ENCODE results near the gene MEI1. TPM values are rescaled to one million over a fixed set of nuclear protein-coding genes. Genes with fewer than 3 reads are reported as not detected.

The MEI1 gene
- total and polyA plus RNA-seq, 2 donors (not counting 1 experiment from before 2014, with no cell fraction given), result 50.1 to 64.8 TPM

- CTCF ChIA-PET, result interaction anchor here (0.7 to 3.1 kb wide), 8 partner anchors 83 to 130 kb away, joined by 3 to 27 read pairs (median 5); partner anchors contain the start of genes CENPM and MEI1
- Histone ChIP-seq H4K20me1 (ENCODE audit: control insufficient read depth, insufficient read depth, low read length, poor library complexity, severe bottlenecking) (no peaks in the 10 kb centered on the region), H3K4me2 (replicated peaks; ENCODE audit: low read depth, low read length, poor library complexity, severe bottlenecking) (no peak overlapping the region), H3K79me2 (ENCODE audit: control insufficient read depth, insufficient read depth, low read length) (peaks cover 14% of the 10 kb centered on the region), H3K27me3 (replicated peaks in 1 of 4; ENCODE audit: control extremely low read depth in 1 of 4, control insufficient read depth in 3 of 4, insufficient read depth in 4 of 4, low read length in 3 of 4) (no peaks in the 10 kb centered on the region), H3K36me3 (replicated peaks in 1 of 2; ENCODE audit: control extremely low read depth in 1 of 2, control insufficient read depth in 1 of 2, extremely low read depth in 1 of 2, insufficient read depth in 2 of 2, low read length in 1 of 2) (peaks cover 0 to 18% of the 10 kb centered on the region in 2 experiments), H3K9ac (ENCODE audit: low read length) (no peak overlapping the region), H3K4me3 (ENCODE audit: control extremely low read depth in 1 of 5, extremely low read depth in 1 of 5, insufficient read depth in 1 of 5, low read depth in 2 of 5, low read length in 4 of 5) (no peak overlapping the region), H2AFZ (ENCODE audit: insufficient read depth, low read depth, low read length, poor library complexity, severe bottlenecking) (no peak overlapping the region), H3K9me3 (ENCODE audit: control extremely low read depth in 1 of 3, control insufficient read depth in 2 of 3, insufficient read depth in 1 of 3, low read length in 2 of 3) (no peaks in the 10 kb centered on the region), H3K27ac (ENCODE audit: low read length in 2 of 2) (no peak overlapping the region), H3K4me1 (ENCODE audit: control insufficient read depth in 2 of 2, insufficient read depth in 2 of 2, low read length in 2 of 2) (peaks cover 6 to 12% of the 10 kb centered on the region in 2 donors)
- Mint-ChIP-seq H3K9me3 (ENCODE audit: insufficient read depth) (no peaks in the 10 kb centered on the region), H3K4me1 (peaks cover 26% of the 10 kb centered on the region), H3K27me3 (no peaks in the 10 kb centered on the region), H3K4me3 (no peak overlapping the region), H3K27ac (peak overlapping the region; percentile 38)
- DNase-seq (no peak), ATAC-seq (ENCODE audit: low read depth) (no peak)
- 96% methylated on average over 10 of the region's 11 CpGs for WGBS (ENCODE audit: insufficient coverage)
- POLR2A ChIA-PET, result interaction anchor here (0.9 to 1.1 kb wide), 3 partner anchors 53 to 119 kb away, joined by 3 to 4 read pairs (median 4); no protein-coding TSS in a partner anchor
- no peak for TF ChIP-seq CTCF (IDR thresholded peaks at IDR 0.05)
- TF ChIP-seq EZH2 (IDR thresholded peaks at IDR 0.05; ENCODE audit: borderline replicate concordance, insufficient read depth, low read depth, low read length, poor library complexity, severe bottlenecking), result no peak
- intact Hi-C loops (cut with micrococcal nuclease), result no loop called here
These were observed 127.4 kb downstream of the MEI1 start for GRCh38 chr22:41826430-41827383.

Measured in B cell (primary cell).